ENCODE results near the gene SLC38A4.

DNA sequence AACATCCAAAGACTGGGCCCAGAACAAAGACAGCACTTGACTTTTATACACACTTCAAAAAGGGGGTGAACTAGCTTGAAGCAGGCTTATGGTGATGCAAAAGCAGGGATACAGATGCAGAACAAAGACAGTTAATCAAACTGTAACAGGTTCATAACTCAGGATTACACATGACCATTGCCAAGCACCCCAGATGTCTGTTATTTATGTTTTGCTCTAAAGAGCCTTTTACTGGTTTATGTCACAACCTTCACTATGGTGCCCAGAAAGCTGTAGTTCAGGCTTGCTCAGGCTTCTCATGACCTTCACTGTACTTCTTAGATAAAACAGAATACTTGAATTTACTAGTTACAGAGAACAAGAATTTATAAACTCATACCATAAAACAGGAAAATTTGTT, 31.7 kb upstream of the SLC38A4 start:
- TF ChIP-seq, protein P1, sequence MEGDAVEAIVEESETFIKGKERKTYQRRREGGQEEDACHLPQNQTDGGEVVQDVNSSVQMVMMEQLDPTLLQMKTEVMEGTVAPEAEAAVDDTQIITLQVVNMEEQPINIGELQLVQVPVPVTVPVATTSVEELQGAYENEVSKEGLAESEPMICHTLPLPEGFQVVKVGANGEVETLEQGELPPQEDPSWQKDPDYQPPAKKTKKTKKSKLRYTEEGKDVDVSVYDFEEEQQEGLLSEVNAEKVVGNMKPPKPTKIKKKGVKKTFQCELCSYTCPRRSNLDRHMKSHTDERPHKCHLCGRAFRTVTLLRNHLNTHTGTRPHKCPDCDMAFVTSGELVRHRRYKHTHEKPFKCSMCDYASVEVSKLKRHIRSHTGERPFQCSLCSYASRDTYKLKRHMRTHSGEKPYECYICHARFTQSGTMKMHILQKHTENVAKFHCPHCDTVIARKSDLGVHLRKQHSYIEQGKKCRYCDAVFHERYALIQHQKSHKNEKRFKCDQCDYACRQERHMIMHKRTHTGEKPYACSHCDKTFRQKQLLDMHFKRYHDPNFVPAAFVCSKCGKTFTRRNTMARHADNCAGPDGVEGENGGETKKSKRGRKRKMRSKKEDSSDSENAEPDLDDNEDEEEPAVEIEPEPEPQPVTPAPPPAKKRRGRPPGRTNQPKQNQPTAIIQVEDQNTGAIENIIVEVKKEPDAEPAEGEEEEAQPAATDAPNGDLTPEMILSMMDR (conservative IDR thresholded peaks at IDR 0.05 in 1 of 2, IDR thresholded peaks at IDR 0.05 in 1 of 2; ENCODE audit: low read depth in 1 of 2, low read length in 2 of 2): no peak
- no peak for TF ChIP-seq EZH2 (IDR thresholded peaks at IDR 0.05; ENCODE audit: low read length, missing control alignments)
